ENCODE data around the gene ZBTB33. TPM values are rescaled to one million over a fixed set of nuclear protein-coding genes. Genes with fewer than 3 reads are reported as not detected.

The ZBTB33 gene
- total RNA-seq, 2 donors from 2014 or later: 19.0 to 19.2 TPM

DNA sequence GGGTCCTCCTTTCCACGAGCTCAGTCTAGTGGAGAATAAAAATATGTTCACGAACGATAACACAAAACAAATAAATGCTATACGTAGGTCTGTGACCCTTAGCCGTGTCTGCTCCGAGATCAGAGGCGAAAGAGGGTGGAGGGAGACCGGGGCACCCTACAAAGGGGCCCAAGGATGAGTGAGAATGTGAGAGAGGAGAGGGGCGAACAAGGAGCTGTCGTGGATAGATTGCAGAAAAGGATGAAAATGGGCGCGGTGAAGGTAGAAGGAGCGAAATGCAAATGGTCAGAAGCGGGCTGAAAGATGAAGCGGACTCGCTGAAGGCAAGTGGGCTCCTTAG lies 6.2 kb upstream of the ZBTB33 start:
- Histone ChIP-seq H3K9ac (ENCODE audit: extremely low read depth, low read length, poor library complexity, severe bottlenecking) (peak overlapping the region; percentile 87), H3K27me3 (ENCODE audit: control insufficient read depth, insufficient read depth, low read length, poor library complexity, severe bottlenecking) (peaks cover 33% of the 10 kb centered on the region), H3K36me3 (ENCODE audit: control insufficient read depth, insufficient read depth, low read length) (peaks cover 4% of the 10 kb centered on the region), H3K4me3 (ENCODE audit: low read length) (peak overlapping the region; percentile 89), H3K4me1 (ENCODE audit: control insufficient read depth, insufficient read depth, low read length) (no peaks in the 10 kb centered on the region), H3K27ac (ENCODE audit: low read depth, low read length) (no peak overlapping the region), H3K9me3 (ENCODE audit: control insufficient read depth, low read length) (no peaks in the 10 kb centered on the region)
- peaks cover 13% of the 10 kb centered on the region for H3K4me1 Mint-ChIP-seq
- DNase-seq: no peak
- H3K36me3 Mint-ChIP-seq (ENCODE audit: low read depth): peaks cover under 1% of the 10 kb centered on the region
- H3K27me3 Mint-ChIP-seq (ENCODE audit: insufficient read depth): peaks cover 30% of the 10 kb centered on the region
- peak overlapping the region; percentile 85 for H3K4me3 Mint-ChIP-seq
- WGBS, 2 experiments (ENCODE audit: insufficient coverage in 1 of 2, insufficient read length in 1 of 2): 1% methylated on average over 14 of the region's 16 CpGs; no CpG with 5 or more reads in 1 of the 2 experiments
- H3K9me3 Mint-ChIP-seq: peaks cover 33% of the 10 kb centered on the region
- TF ChIP-seq, protein P1, sequence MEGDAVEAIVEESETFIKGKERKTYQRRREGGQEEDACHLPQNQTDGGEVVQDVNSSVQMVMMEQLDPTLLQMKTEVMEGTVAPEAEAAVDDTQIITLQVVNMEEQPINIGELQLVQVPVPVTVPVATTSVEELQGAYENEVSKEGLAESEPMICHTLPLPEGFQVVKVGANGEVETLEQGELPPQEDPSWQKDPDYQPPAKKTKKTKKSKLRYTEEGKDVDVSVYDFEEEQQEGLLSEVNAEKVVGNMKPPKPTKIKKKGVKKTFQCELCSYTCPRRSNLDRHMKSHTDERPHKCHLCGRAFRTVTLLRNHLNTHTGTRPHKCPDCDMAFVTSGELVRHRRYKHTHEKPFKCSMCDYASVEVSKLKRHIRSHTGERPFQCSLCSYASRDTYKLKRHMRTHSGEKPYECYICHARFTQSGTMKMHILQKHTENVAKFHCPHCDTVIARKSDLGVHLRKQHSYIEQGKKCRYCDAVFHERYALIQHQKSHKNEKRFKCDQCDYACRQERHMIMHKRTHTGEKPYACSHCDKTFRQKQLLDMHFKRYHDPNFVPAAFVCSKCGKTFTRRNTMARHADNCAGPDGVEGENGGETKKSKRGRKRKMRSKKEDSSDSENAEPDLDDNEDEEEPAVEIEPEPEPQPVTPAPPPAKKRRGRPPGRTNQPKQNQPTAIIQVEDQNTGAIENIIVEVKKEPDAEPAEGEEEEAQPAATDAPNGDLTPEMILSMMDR (conservative IDR thresholded peaks at IDR 0.05): no peak
- peak overlapping the region; percentile 95 for H3K27ac Mint-ChIP-seq

DNA sequence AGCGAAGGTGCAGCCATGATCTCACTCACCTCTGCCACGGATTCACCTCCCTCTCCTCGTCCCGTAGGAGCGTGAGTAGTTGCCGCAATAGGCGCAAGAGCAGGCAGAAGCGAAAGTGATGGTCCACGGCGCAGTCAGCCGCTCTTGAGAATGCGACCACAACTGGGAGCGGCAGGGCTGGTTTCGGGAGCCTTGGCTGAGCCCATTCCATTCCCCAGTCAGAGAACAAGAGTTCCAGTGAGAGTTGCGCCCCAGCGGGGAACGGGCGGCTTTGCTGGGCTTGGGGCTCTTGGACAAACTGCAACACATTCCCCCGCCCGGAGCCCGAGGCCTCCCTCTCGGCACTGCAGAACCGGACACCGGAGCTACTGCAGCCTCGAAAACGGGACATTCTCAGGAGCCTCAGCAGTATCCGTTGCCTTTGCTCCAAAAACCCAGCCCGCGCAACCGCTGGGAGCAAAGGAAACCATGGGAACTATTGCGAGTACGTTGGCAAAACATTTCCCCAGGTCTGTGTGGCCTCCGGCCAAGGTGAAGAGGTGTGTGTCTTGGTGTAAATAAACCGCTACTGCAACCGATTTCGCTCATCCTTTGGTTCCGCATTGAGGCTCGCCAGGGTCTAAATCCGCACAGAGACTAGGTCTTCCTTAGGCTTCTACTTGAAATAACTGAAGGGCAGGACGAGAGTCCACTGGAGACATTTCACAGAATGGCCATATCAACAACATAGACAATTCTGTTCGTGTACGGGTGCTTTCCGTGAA lies 5.7 kb upstream of the ZBTB33 start:
- Mint-ChIP-seq H3K36me3 (ENCODE audit: low read depth) (no peaks in the 10 kb centered on the region), H3K4me1 (peaks cover 13% of the 10 kb centered on the region), H3K27me3 (ENCODE audit: insufficient read depth) (peaks cover 31% of the 10 kb centered on the region), H3K9me3 (peaks cover 31% of the 10 kb centered on the region), H3K27ac (peak overlapping the region; percentile 95), H3K4me3 (peak overlapping the region; percentile 85)
- Histone ChIP-seq H3K36me3 (ENCODE audit: control insufficient read depth, insufficient read depth, low read length) (no peaks in the 10 kb centered on the region), H3K9me3 (ENCODE audit: control insufficient read depth, low read length) (no peaks in the 10 kb centered on the region), H3K27ac (ENCODE audit: low read depth, low read length) (peak overlapping the region; percentile 58), H3K27me3 (ENCODE audit: control insufficient read depth, insufficient read depth, low read length, poor library complexity, severe bottlenecking) (peaks cover 34% of the 10 kb centered on the region), H3K4me3 (ENCODE audit: low read length) (peak overlapping the region; percentile 89), H3K4me1 (ENCODE audit: control insufficient read depth, insufficient read depth, low read length) (no peaks in the 10 kb centered on the region), H3K9ac (ENCODE audit: extremely low read depth, low read length, poor library complexity, severe bottlenecking) (peak overlapping the region; percentile 87)
- WGBS, 2 experiments (ENCODE audit: insufficient coverage in 1 of 2, insufficient read length in 1 of 2): 0% methylated on average over 12 to 40 of the region's 43 CpGs
- TF ChIP-seq, protein P1 (conservative IDR thresholded peaks at IDR 0.05): no peak
- peak; percentile 88 for DNase-seq

DNA sequence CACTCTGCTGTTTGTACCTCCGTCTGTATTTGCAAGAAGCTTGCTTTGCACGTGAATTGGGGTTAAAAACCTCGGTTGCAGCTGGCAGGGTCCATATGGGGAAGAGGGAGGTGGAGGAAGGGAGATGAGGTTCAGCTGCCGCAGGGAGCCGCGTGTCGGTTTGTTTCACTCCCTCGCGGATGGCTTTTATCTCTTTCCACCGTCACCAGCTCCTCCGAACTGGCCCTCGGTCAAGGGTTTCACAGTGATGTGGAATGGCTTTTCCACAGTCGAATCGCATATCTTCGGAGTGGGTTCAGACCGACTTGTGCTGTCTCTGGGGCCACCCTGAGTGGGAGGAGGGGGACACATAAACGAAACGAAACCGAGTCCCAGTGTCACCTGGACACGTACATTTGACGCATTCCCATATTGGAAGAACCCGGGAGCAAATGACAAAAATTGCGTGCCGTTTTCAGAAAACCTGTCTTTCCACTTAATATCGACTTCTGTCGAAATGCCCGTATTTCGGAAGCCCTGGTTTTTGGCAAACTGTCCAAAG lies 929 bp downstream of the ZBTB33 start:
- H3K4me3 ChIP-seq (ENCODE audit: low read length): peak overlapping the region; percentile 96
- no peaks in the 10 kb centered on the region for H3K9me3 ChIP-seq (ENCODE audit: control insufficient read depth, low read length)
- peaks cover 4% of the 10 kb centered on the region for H3K4me1 Mint-ChIP-seq
- no peaks in the 10 kb centered on the region for H3K4me1 ChIP-seq (ENCODE audit: control insufficient read depth, insufficient read depth, low read length)
- peaks cover 23% of the 10 kb centered on the region for H3K9me3 Mint-ChIP-seq
- H3K27me3 Mint-ChIP-seq (ENCODE audit: insufficient read depth): peaks cover 29% of the 10 kb centered on the region
- peaks cover 21% of the 10 kb centered on the region for H3K36me3 Mint-ChIP-seq (ENCODE audit: low read depth)
- peak; percentile 51 for DNase-seq
- H3K4me3 Mint-ChIP-seq: peak overlapping the region; percentile 89
- TF ChIP-seq, protein P1 (conservative IDR thresholded peaks at IDR 0.05): no peak
- H3K27ac ChIP-seq (ENCODE audit: low read depth, low read length): peak overlapping the region; percentile 89
- peaks cover 29% of the 10 kb centered on the region for H3K27me3 ChIP-seq (ENCODE audit: control insufficient read depth, insufficient read depth, low read length, poor library complexity, severe bottlenecking)
- WGBS, 2 experiments (ENCODE audit: insufficient coverage in 1 of 2, insufficient read length in 1 of 2): 0 to 1% methylated on average over 10 to 28 of the region's 28 CpGs
- H3K27ac Mint-ChIP-seq: peak overlapping the region; percentile 88
- peak overlapping the region; percentile 74 for H3K9ac ChIP-seq (ENCODE audit: extremely low read depth, low read length, poor library complexity, severe bottlenecking)
- H3K36me3 ChIP-seq (ENCODE audit: control insufficient read depth, insufficient read depth, low read length): peaks cover 25% of the 10 kb centered on the region
